ENCODE measurements around the gene CACNG8. TPM values are rescaled to one million over a fixed set of nuclear protein-coding genes. Genes with fewer than 3 reads are reported as not detected.

The CACNG8 gene
- polyA plus RNA-seq, 1 of the 3 experiments (the other 2 are of a cell fraction), result 1.3 TPM

DNA sequence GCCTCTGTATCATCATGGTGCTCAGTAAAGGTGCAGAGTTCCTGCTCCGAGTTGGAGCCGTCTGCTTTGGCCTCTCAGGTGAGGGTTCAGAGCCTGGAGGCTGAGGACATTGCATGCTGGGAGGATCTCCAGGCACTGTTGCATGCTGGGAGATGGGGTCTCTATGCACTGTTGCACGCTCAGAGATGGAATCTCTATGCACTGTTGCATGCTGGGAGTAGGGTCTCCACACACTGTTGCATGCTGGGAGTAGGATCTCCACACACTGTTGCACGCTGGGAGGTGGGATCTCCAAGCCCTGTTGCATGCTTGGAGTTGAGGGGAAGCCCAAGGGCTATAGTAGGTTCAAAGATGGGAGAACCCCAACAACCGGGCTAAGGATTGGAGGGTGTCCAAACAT is 37.0 kb downstream of the CACNG8 start:
- CTCF ChIA-PET, result interaction anchor here (1.1 kb wide), 1 partner anchor 24 kb away, joined by 4 read pairs; no protein-coding TSS in a partner anchor

More for the DNA sequence above, 37.0 kb downstream of the CACNG8 start:
- H3K36me3 ChIP-seq (replicated peaks in 1 of 2; ENCODE audit: control insufficient read depth in 1 of 2, insufficient read depth in 2 of 2, low read length in 1 of 2), result no peaks in the 10 kb centered on the region
- 41% methylated on average over 4 of the region's 5 CpGs for WGBS (ENCODE audit: low lambda C conversion rate)
- no peaks in the 10 kb centered on the region for H3K9me3 ChIP-seq
- peaks cover 0 to 4% of the 10 kb centered on the region in 2 experiments; a peak in 1 of 4 replicates for H3K4me1 ChIP-seq (ENCODE audit: control insufficient read depth in 1 of 2, insufficient read depth in 2 of 2, low read depth in 1 of 2, low read length in 1 of 2)
- H3K4me2 ChIP-seq, result no peak overlapping the region
- H3K27me3 ChIP-seq (ENCODE audit: insufficient read depth), result peaks cover 5% of the 10 kb centered on the region; the same call in 1 of the 2 replicates
- H4K20me1 ChIP-seq (ENCODE audit: insufficient read depth), result no peaks in the 10 kb centered on the region
- H3K9me2 ChIP-seq, result no peaks in the 10 kb centered on the region
- no peak for DNase-seq
- H3K79me2 ChIP-seq (ENCODE audit: insufficient read depth), result no peaks in the 10 kb centered on the region
- no peak overlapping the region for H3K9ac ChIP-seq
- H3F3A ChIP-seq (replicated peaks; ENCODE audit: insufficient read depth), result peaks cover 20% of the 10 kb centered on the region
- H3K4me3 ChIP-seq (ENCODE audit: low read depth in 2 of 2, low read length in 1 of 2), result no peak overlapping the region
- no peak overlapping the region for H3K27ac ChIP-seq (ENCODE audit: low read depth in 2 of 2, low read length in 1 of 2)
- POLR2A ChIA-PET, result no interaction called here
- TF ChIP-seq FOXJ3 (CRISPR knock-in tag; IDR thresholded peaks at IDR 0.05) (no peak), YY1 (IDR thresholded peaks at IDR 0.05; ENCODE audit: low read depth) (no peak), RFX5 (IDR thresholded peaks at IDR 0.05; ENCODE audit: low read length) (no peak), POLR2AphosphoS5 (IDR thresholded peaks at IDR 0.05; ENCODE audit: low read depth, low read length) (no peak), MEF2A (IDR thresholded peaks at IDR 0.05; ENCODE audit: borderline replicate concordance, low read depth) (no peak), FOXM1 (IDR thresholded peaks at IDR 0.05; ENCODE audit: low read depth) (no peak), RAD21 (IDR thresholded peaks at IDR 0.05; ENCODE audit: low read length) (no peak), CHD2 (IDR thresholded peaks at IDR 0.05; ENCODE audit: low read length, partially characterized antibody) (no peak), NRF1 (IDR thresholded peaks at IDR 0.05; ENCODE audit: low read depth, low read length) (no peak), SMC3 (IDR thresholded peaks at IDR 0.05; ENCODE audit: low read depth, low read length) (no peak)
- TF ChIP-seq, protein P1, sequence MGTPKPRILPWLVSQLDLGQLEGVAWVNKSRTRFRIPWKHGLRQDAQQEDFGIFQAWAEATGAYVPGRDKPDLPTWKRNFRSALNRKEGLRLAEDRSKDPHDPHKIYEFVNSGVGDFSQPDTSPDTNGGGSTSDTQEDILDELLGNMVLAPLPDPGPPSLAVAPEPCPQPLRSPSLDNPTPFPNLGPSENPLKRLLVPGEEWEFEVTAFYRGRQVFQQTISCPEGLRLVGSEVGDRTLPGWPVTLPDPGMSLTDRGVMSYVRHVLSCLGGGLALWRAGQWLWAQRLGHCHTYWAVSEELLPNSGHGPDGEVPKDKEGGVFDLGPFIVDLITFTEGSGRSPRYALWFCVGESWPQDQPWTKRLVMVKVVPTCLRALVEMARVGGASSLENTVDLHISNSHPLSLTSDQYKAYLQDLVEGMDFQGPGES (IDR thresholded peaks at IDR 0.05; ENCODE audit: low read depth, low read length), result no peak
- TF ChIP-seq, protein P2, sequence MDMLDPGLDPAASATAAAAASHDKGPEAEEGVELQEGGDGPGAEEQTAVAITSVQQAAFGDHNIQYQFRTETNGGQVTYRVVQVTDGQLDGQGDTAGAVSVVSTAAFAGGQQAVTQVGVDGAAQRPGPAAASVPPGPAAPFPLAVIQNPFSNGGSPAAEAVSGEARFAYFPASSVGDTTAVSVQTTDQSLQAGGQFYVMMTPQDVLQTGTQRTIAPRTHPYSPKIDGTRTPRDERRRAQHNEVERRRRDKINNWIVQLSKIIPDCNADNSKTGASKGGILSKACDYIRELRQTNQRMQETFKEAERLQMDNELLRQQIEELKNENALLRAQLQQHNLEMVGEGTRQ (IDR thresholded peaks at IDR 0.05; ENCODE audit: borderline replicate concordance, low read depth, low read length), result no peak
- TF ChIP-seq, protein P3, sequence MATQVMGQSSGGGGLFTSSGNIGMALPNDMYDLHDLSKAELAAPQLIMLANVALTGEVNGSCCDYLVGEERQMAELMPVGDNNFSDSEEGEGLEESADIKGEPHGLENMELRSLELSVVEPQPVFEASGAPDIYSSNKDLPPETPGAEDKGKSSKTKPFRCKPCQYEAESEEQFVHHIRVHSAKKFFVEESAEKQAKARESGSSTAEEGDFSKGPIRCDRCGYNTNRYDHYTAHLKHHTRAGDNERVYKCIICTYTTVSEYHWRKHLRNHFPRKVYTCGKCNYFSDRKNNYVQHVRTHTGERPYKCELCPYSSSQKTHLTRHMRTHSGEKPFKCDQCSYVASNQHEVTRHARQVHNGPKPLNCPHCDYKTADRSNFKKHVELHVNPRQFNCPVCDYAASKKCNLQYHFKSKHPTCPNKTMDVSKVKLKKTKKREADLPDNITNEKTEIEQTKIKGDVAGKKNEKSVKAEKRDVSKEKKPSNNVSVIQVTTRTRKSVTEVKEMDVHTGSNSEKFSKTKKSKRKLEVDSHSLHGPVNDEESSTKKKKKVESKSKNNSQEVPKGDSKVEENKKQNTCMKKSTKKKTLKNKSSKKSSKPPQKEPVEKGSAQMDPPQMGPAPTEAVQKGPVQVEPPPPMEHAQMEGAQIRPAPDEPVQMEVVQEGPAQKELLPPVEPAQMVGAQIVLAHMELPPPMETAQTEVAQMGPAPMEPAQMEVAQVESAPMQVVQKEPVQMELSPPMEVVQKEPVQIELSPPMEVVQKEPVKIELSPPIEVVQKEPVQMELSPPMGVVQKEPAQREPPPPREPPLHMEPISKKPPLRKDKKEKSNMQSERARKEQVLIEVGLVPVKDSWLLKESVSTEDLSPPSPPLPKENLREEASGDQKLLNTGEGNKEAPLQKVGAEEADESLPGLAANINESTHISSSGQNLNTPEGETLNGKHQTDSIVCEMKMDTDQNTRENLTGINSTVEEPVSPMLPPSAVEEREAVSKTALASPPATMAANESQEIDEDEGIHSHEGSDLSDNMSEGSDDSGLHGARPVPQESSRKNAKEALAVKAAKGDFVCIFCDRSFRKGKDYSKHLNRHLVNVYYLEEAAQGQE (IDR thresholded peaks at IDR 0.05; ENCODE audit: low read depth, low read length), result no peak
- TF ChIP-seq, protein P4, sequence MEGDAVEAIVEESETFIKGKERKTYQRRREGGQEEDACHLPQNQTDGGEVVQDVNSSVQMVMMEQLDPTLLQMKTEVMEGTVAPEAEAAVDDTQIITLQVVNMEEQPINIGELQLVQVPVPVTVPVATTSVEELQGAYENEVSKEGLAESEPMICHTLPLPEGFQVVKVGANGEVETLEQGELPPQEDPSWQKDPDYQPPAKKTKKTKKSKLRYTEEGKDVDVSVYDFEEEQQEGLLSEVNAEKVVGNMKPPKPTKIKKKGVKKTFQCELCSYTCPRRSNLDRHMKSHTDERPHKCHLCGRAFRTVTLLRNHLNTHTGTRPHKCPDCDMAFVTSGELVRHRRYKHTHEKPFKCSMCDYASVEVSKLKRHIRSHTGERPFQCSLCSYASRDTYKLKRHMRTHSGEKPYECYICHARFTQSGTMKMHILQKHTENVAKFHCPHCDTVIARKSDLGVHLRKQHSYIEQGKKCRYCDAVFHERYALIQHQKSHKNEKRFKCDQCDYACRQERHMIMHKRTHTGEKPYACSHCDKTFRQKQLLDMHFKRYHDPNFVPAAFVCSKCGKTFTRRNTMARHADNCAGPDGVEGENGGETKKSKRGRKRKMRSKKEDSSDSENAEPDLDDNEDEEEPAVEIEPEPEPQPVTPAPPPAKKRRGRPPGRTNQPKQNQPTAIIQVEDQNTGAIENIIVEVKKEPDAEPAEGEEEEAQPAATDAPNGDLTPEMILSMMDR (IDR thresholded peaks at IDR 0.05), result no peak
- TF ChIP-seq, protein P5, sequence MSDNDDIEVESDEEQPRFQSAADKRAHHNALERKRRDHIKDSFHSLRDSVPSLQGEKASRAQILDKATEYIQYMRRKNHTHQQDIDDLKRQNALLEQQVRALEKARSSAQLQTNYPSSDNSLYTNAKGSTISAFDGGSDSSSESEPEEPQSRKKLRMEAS (IDR thresholded peaks at IDR 0.05; ENCODE audit: low read depth), result no peak
- no peak overlapping the region for H2AFZ ChIP-seq (ENCODE audit: low read depth)

All from SK-N-SH (cell line).